HCT116 (cell line): ENCODE data around the gene CIBAR2. TPM values are rescaled to one million over a fixed set of nuclear protein-coding genes. Genes with fewer than 3 reads are reported as not detected.

ENCODE experiments used
- ATAC-seq: fragments of 200-7000 bp; cut with Tn5 transposase; 2 replicates; pipeline ENCODE4 v1.9.1; 2020; ENCODE audit warnings: mild to moderate bottlenecking, moderate library complexity
- BruUV-seq: library from RNA; stranded (reverse); fragments of 400-500 nt; replicated peaks from 2 replicates; lab custom pipeline; 2021; lab: Mats Ljungman, UMichigan
- CTCF ChIA-PET: fragments of 300-600 bp; sonication (Branson Sonifier 250); formaldehyde crosslinking; loops from one replicate; lab custom pipeline; 2021; ENCODE audit warnings: antibody characterized with exemption; lab: Charles Lee
- POLR2A ChIA-PET: fragments of 300-600, 350-600 bp; sonication (Branson Sonifier 250); formaldehyde crosslinking; loops from one replicate; lab custom pipeline; 2021; ENCODE audit warnings: antibody characterized with exemption; lab: Charles Lee
- RAD21 ChIA-PET, 2 experiments: fragments of 300-600 bp; sonication (Branson Sonifier 250); formaldehyde crosslinking; loops; one replicate each; lab custom pipeline; 2023; ENCODE audit warnings: low total read pairs in 2 of 2; ENCODE audit not compliant: uncharacterized antibody in 2 of 2, unreplicated experiment in 2 of 2, low non-redundant PET in 1 of 2; lab: Charles Lee
- DNase-seq: peaks from one replicate; pipeline ENCODE4 v3.0.0-alpha.2; 2010; ENCODE audit warnings: low read depth, low spot score
- H2AFZ ChIP-seq: fragments of 200-600 bp; shearing (Covaris generic), sonication (generic); 2 replicates; pipeline ENCODE4 v1.6.1; 2017; ENCODE audit warnings: low read depth, mixed run types, mixed read lengths, antibody characterized with exemption, low read length; ENCODE audit not compliant: poor library complexity, severe bottlenecking
- H3K27ac ChIP-seq: 2 replicates; pipeline ENCODE4 v1.5.1; 2012; ENCODE audit warnings: low read depth, low read length
- H3K27me3 ChIP-seq: fragments of 200-600 bp; sonication (generic); 2 replicates; pipeline ENCODE4 v1.6.1; 2016; ENCODE audit warnings: mixed run types, low read length, mixed read lengths; ENCODE audit not compliant: insufficient read depth
- H3K36me3 ChIP-seq, 2 experiments: fragments of 200-500 bp in 1 of 2; fragments of 200-600 bp in 1 of 2; sonication (Bioruptor generic) in 1 of 2; sonication (generic) in 1 of 2; 2 replicates each; pipeline versions ENCODE4 v1.5.1 to v1.6.1; 2014 to 2016; ENCODE audit warnings: low read length in 2 of 2, inconsistent platforms in 1 of 2, mixed read lengths in 1 of 2, mixed run types in 1 of 2; ENCODE audit not compliant: insufficient read depth in 2 of 2, control insufficient read depth in 1 of 2
- H3K4me1 ChIP-seq, 2 experiments: fragments of 200-600 bp in 1 of 2; sonication (generic) in 1 of 2; 2 replicates each; pipeline versions ENCODE4 v1.5.1 to v1.6.1; 2012 to 2017; ENCODE audit warnings: low read length in 2 of 2, inconsistent platforms in 1 of 2, mild to moderate bottlenecking in 1 of 2, mixed read lengths in 1 of 2, mixed run types in 1 of 2, moderate library complexity in 1 of 2; ENCODE audit not compliant: insufficient read depth in 2 of 2, control insufficient read depth in 1 of 2
- H3K4me2 ChIP-seq: fragments of 200-600 bp; sonication (generic); 2 replicates; pipeline ENCODE4 v1.6.1; 2017; ENCODE audit warnings: mixed run types, low read length, mixed read lengths
- H3K4me3 ChIP-seq, 2 experiments: fragments of 200-600 bp in 1 of 2; sonication (generic) in 1 of 2; replicated peaks in 1 of 2; 2 replicates each; pipeline ENCODE4 v1.5.1; 2011 to 2016; ENCODE audit warnings: low read length in 2 of 2, control low read depth in 1 of 2, low read depth in 1 of 2, mild to moderate bottlenecking in 1 of 2, mixed read lengths in 1 of 2, mixed run types in 1 of 2
- H3K79me2 ChIP-seq: fragments of 200-600 bp; sonication (generic); 2 replicates; pipeline ENCODE4 v1.6.1; 2017; ENCODE audit warnings: mild to moderate bottlenecking, mixed run types, low read length, moderate library complexity, mixed read lengths; ENCODE audit not compliant: insufficient read depth
- H3K9ac ChIP-seq: fragments of 200-600 bp; sonication (generic); 2 replicates; pipeline ENCODE4 v1.6.1; 2016; ENCODE audit warnings: low read length, mixed read lengths
- H3K9me2 ChIP-seq: fragments of 200-600 bp; sonication (generic), shearing (Covaris generic); 2 replicates; pipeline ENCODE4 v1.6.1; 2017; ENCODE audit warnings: mixed run types, mild to moderate bottlenecking, moderate library complexity; ENCODE audit not compliant: insufficient read depth
- H3K9me3 ChIP-seq, 2 experiments: fragments of 200-500 bp in 1 of 2; fragments of 200-600 bp in 1 of 2; sonication (Bioruptor generic) in 1 of 2; sonication (generic) in 1 of 2; 2 replicates each; pipeline ENCODE4 v1.6.1; 2014 to 2017; ENCODE audit warnings: low read length in 2 of 2, mixed read lengths in 2 of 2, inconsistent platforms in 1 of 2, low read depth in 1 of 2, mild to moderate bottlenecking in 1 of 2, mixed run types in 1 of 2, moderate library complexity in 1 of 2; ENCODE audit not compliant: control insufficient read depth in 1 of 2, insufficient read depth in 1 of 2
- H4K20me1 ChIP-seq: fragments of 200-600 bp; sonication (generic), shearing (Covaris generic); 2 replicates; pipeline ENCODE4 v1.6.1; 2017; ENCODE audit warnings: mixed run types, mild to moderate bottlenecking, moderate library complexity; ENCODE audit not compliant: insufficient read depth
- CEBPB ChIP-seq: IDR thresholded peaks from 2 replicates; pipeline ENCODE4 v1.6.1; 2012; ENCODE audit warnings: low read depth
- EGR1 ChIP-seq: IDR thresholded peaks from 2 replicates; pipeline ENCODE4 v1.6.1; 2012; ENCODE audit warnings: low read depth
- ELF1 ChIP-seq: IDR thresholded peaks from 2 replicates; pipeline ENCODE4 v1.6.1; 2012; ENCODE audit warnings: low read depth, borderline replicate concordance
- FOSL1 ChIP-seq: IDR thresholded peaks from 2 replicates; pipeline ENCODE4 v1.6.1; 2012; ENCODE audit warnings: low read depth
- JUND ChIP-seq: IDR thresholded peaks from 2 replicates; pipeline ENCODE4 v1.6.1; 2012
- POLR2AphosphoS5 ChIP-seq: IDR thresholded peaks from 2 replicates; pipeline ENCODE4 v1.6.1; 2011; ENCODE audit warnings: mild to moderate bottlenecking, low read depth, low read length, moderate library complexity
- SIN3A ChIP-seq: IDR thresholded peaks from 2 replicates; pipeline ENCODE4 v1.6.1; 2012; ENCODE audit warnings: low read depth
- SP1 ChIP-seq: IDR thresholded peaks from 2 replicates; pipeline ENCODE4 v1.6.1; 2012; ENCODE audit warnings: low read depth
- YY1 ChIP-seq: IDR thresholded peaks from 2 replicates; pipeline ENCODE4 v1.6.1; 2011; ENCODE audit warnings: low read length, low read depth, moderate library complexity, mild to moderate bottlenecking; ENCODE audit not compliant: insufficient replicate concordance; ENCODE audit errors: extremely low read depth
- ZNF274 ChIP-seq: fragments of 200-500 bp; sonication (Bioruptor generic); IDR thresholded peaks from 2 replicates; pipeline ENCODE4 v1.6.1; 2014; ENCODE audit warnings: mild to moderate bottlenecking, low read depth, low read length, inconsistent platforms
- intact Hi-C: fragments of 100-400 bp; cut with micrococcal nuclease; formaldehyde crosslinking; loops from 2 replicates; pipeline ENCODE4 v1.10.0; 2022
- total RNA-seq: library from RNA; stranded (reverse); gene quantifications from one replicate; pipeline ENCODE4 v1.2.1, GENCODE V29; 2021; ENCODE audit not compliant: unreplicated experiment
- TF ChIP-seq, protein P1 (sequence below): IDR thresholded peaks from 2 replicates; pipeline ENCODE4 v1.6.1; 2012; ENCODE audit warnings: low read depth
- TF ChIP-seq, protein P2 (sequence below): IDR thresholded peaks from 2 replicates; pipeline ENCODE4 v1.6.1; 2012
- TF ChIP-seq, protein P3 (sequence below), 3 experiments: fragments of 200-600 bp in 1 of 3; sonication (generic) in 1 of 3; IDR thresholded peaks in 2 of 3; conservative IDR thresholded peaks in 1 of 3; 2 replicates each; pipeline ENCODE4 v1.5.1; 2012 to 2017; ENCODE audit warnings: low read depth in 2 of 3, low read length in 2 of 3, antibody characterized with exemption in 1 of 3, borderline replicate concordance in 1 of 3, control low read depth in 1 of 3, mild to moderate bottlenecking in 1 of 3, mixed read lengths in 1 of 3, mixed run types in 1 of 3, moderate library complexity in 1 of 3; ENCODE audit not compliant: insufficient read depth in 1 of 3

Gene CIBAR2
- total RNA-seq, 1 experiment from 2014 or later = 0.27 TPM

DNA sequence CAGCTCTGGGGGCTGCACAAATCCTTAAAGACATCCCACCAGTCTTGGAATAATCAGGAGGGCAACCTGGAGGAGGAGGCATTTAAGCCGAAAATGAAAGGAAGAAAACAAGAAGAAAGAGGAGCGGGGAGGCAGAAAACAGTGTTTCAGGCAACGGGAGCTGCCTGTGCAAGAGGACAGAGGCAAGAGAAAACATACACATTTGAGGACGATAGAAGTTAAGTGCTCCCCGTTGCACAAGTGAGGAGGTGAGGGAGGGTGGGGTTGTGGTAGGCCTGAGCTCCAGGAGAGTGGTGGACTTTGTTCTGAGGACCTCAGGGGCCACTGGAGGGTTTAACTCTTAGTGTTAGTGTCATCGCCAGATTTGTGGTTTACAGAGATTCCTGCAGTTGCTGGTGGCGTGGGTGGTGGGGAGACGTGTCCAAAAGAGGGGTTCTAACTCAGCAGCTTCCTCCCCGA, 27.6 kb upstream of the CIBAR2 start:
- intact Hi-C loops = no loop called here
- POLR2A ChIA-PET = no interaction called here
- Histone ChIP-seq H3K4me1 (no peaks in the 10 kb centered on the region), H3K4me3 (no peak overlapping the region), H3K36me3 (no peaks in the 10 kb centered on the region), H3K79me2 (no peaks in the 10 kb centered on the region), H3K4me2 (no peak overlapping the region), H3K27me3 (no peaks in the 10 kb centered on the region), H3K9me3 (no peaks in the 10 kb centered on the region), H2AFZ (no peak overlapping the region), H4K20me1 (no peaks in the 10 kb centered on the region), H3K9ac (no peak overlapping the region)
- DNase-seq = no peak
- ATAC-seq = no peak
- RAD21 ChIA-PET = no interaction called here
- no TSS peak for BruUV-seq
- TF ChIP-seq SIN3A (no peak), YY1 (no peak), SP1 (no peak), POLR2AphosphoS5 (no peak), CEBPB (no peak), ZNF274 (no peak), EGR1 (no peak)
- TF ChIP-seq, all 23 proteins: peak for 0
- CTCF ChIA-PET = interaction anchor here (0.9 kb wide), 1 partner anchor 33 kb away, joined by 3 read pairs; no protein-coding TSS in a partner anchor
- no peaks in the 10 kb centered on the region for H3K9me2 ChIP-seq
- H3K27ac ChIP-seq = no peak overlapping the region

DNA sequence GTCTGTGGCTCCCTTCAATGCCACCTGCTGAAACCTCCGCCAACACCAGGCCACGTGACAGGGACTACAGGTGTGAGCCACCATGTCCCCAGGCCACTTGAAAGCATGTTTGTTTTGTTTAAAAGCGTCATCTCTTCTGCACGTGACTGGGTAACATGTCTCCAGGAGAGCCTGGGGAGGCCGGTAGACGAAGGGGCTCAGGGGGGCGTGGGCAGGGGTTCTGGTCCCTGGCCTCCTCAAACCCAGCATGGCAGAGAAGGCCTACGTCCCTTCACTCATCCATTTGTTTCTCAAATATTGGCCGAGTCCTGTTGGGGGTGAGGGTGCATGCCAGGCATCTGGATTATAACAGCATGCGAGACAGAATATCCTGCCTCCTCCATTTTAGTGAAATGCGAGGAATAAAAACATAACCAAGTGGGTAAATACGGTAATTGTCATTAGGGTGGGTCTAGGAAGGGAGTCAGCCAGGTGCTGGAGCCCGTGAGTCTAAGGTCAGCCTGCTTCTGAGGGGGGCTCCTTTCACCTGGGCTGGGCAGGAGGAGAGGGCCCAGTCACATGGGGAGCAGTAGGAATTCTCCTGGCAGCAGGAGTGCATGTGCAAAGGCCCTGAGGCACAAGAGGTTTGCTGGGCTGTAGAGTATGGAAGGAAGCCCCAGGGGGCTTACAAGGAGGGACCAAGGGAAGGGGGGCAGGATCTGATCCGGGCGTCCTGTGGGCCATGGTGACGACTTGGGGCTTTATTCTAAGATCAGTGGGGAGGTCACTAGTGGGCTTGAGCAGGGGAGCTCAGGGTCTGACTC, 26.8 kb upstream of the CIBAR2 start:
- H4K20me1 ChIP-seq = no peaks in the 10 kb centered on the region
- intact Hi-C loops = no loop called here
- no TSS peak for BruUV-seq
- H3K36me3 ChIP-seq = no peaks in the 10 kb centered on the region
- no peaks in the 10 kb centered on the region for H3K79me2 ChIP-seq
- H3K27ac ChIP-seq = no peak overlapping the region
- RAD21 ChIA-PET = no interaction called here
- H3K27me3 ChIP-seq = no peaks in the 10 kb centered on the region
- H3K9me3 ChIP-seq = no peaks in the 10 kb centered on the region
- DNase-seq = no peak
- H3K9me2 ChIP-seq = no peaks in the 10 kb centered on the region
- no peak overlapping the region for H3K4me2 ChIP-seq
- CTCF ChIA-PET = no interaction called here
- POLR2A ChIA-PET = no interaction called here
- ATAC-seq = no peak
- H3K4me1 ChIP-seq = no peaks in the 10 kb centered on the region
- H3K4me3 ChIP-seq = no peak overlapping the region
- H3K9ac ChIP-seq = no peak overlapping the region
- no peak overlapping the region for H2AFZ ChIP-seq
- TF ChIP-seq ELF1 (no peak), JUND (no peak), FOSL1 (no peak)
- TF ChIP-seq, protein P1, sequence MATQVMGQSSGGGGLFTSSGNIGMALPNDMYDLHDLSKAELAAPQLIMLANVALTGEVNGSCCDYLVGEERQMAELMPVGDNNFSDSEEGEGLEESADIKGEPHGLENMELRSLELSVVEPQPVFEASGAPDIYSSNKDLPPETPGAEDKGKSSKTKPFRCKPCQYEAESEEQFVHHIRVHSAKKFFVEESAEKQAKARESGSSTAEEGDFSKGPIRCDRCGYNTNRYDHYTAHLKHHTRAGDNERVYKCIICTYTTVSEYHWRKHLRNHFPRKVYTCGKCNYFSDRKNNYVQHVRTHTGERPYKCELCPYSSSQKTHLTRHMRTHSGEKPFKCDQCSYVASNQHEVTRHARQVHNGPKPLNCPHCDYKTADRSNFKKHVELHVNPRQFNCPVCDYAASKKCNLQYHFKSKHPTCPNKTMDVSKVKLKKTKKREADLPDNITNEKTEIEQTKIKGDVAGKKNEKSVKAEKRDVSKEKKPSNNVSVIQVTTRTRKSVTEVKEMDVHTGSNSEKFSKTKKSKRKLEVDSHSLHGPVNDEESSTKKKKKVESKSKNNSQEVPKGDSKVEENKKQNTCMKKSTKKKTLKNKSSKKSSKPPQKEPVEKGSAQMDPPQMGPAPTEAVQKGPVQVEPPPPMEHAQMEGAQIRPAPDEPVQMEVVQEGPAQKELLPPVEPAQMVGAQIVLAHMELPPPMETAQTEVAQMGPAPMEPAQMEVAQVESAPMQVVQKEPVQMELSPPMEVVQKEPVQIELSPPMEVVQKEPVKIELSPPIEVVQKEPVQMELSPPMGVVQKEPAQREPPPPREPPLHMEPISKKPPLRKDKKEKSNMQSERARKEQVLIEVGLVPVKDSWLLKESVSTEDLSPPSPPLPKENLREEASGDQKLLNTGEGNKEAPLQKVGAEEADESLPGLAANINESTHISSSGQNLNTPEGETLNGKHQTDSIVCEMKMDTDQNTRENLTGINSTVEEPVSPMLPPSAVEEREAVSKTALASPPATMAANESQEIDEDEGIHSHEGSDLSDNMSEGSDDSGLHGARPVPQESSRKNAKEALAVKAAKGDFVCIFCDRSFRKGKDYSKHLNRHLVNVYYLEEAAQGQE = no peak
- TF ChIP-seq, protein P2, sequence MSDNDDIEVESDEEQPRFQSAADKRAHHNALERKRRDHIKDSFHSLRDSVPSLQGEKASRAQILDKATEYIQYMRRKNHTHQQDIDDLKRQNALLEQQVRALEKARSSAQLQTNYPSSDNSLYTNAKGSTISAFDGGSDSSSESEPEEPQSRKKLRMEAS = no peak
- TF ChIP-seq, protein P3, sequence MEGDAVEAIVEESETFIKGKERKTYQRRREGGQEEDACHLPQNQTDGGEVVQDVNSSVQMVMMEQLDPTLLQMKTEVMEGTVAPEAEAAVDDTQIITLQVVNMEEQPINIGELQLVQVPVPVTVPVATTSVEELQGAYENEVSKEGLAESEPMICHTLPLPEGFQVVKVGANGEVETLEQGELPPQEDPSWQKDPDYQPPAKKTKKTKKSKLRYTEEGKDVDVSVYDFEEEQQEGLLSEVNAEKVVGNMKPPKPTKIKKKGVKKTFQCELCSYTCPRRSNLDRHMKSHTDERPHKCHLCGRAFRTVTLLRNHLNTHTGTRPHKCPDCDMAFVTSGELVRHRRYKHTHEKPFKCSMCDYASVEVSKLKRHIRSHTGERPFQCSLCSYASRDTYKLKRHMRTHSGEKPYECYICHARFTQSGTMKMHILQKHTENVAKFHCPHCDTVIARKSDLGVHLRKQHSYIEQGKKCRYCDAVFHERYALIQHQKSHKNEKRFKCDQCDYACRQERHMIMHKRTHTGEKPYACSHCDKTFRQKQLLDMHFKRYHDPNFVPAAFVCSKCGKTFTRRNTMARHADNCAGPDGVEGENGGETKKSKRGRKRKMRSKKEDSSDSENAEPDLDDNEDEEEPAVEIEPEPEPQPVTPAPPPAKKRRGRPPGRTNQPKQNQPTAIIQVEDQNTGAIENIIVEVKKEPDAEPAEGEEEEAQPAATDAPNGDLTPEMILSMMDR (IDR thresholded peaks at IDR 0.05 in 2 of 3, conservative IDR thresholded peaks at IDR 0.05 in 1 of 3; ENCODE audit: borderline replicate concordance in 1 of 3, insufficient read depth in 1 of 3, low read depth in 2 of 3, low read length in 2 of 3) = no peak
